Gastroesophageal sphincter (tissue), 3 donors: ENCODE measurements around the gene GPR61.

Source experiments
- CTCF ChIP-seq, 4 experiments: fragments of 200-600 bp in 2 of 4; fragments of 450-650 bp in 2 of 4; sonication (generic) in 1 of 4; IDR thresholded peaks; one replicate each; pipeline ENCODE4 v1.5.1; 2017 to 2019; ENCODE audit warnings: antibody characterized with exemption in 4 of 4, mild to moderate bottlenecking in 2 of 4, moderate library complexity in 2 of 4
- EP300 ChIP-seq: sonication (generic); formaldehyde crosslinking; IDR thresholded peaks from one replicate; pipeline ENCODE4 v1.6.1; 2017; ENCODE audit warnings: antibody characterized with exemption, mild to moderate bottlenecking

GRCh38 chr1:109564194-109564878, 24.7 kb downstream of the GPR61 start:
- TF ChIP-seq EP300 (no peak), CTCF (IDR thresholded peaks at IDR 0.05) (no peak)
